ENCODE data around the gene MRPL4.

DNA sequence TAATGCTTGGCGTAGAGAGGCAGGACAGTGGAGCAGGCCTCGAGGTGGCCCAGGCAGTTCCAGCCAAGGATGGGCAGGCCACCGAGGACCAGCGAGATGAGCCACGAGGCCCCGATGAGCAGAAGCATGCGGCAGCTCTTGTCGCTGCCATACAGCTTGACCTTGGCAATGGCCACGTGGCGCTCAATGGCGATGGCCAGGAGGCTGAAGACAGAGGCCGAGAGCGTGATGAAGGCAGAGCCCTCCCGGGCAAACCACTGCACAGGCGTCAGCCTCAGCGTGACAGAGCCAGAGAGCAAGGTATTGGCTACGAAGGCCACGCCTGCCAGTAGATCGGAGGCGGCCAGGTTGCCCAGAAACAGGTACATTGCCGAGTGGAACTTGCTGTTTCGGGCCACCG is 27.7 kb upstream of the MRPL4 start:
- TF ChIP-seq, protein P1, sequence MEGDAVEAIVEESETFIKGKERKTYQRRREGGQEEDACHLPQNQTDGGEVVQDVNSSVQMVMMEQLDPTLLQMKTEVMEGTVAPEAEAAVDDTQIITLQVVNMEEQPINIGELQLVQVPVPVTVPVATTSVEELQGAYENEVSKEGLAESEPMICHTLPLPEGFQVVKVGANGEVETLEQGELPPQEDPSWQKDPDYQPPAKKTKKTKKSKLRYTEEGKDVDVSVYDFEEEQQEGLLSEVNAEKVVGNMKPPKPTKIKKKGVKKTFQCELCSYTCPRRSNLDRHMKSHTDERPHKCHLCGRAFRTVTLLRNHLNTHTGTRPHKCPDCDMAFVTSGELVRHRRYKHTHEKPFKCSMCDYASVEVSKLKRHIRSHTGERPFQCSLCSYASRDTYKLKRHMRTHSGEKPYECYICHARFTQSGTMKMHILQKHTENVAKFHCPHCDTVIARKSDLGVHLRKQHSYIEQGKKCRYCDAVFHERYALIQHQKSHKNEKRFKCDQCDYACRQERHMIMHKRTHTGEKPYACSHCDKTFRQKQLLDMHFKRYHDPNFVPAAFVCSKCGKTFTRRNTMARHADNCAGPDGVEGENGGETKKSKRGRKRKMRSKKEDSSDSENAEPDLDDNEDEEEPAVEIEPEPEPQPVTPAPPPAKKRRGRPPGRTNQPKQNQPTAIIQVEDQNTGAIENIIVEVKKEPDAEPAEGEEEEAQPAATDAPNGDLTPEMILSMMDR (optimal IDR thresholded peaks at IDR 0.05 in 1 of 3, IDR thresholded peaks at IDR 0.05 in 1 of 3, conservative IDR thresholded peaks at IDR 0.05 in 1 of 3; ENCODE audit: extremely low read depth in 1 of 3, insufficient read depth in 2 of 3, low read length in 3 of 3): no peak
- no peak for TF ChIP-seq EZH2 (IDR thresholded peaks at IDR 0.05; ENCODE audit: low read length)
